ENCODE results near the gene MAN1A1.

GRCh38 chr6:119171864-119172588 lies 177.5 kb downstream of the MAN1A1 start:
- TF ChIP-seq CTCF (IDR thresholded peaks at IDR 0.05): no peak
- no peak for TF ChIP-seq POLR2AphosphoS5 (IDR thresholded peaks at IDR 0.05)

All from prostate gland (tissue), 2 donors.